Muscle of leg (tissue), 11 donors: ENCODE results near the gene ZSWIM9. TPM values are rescaled to one million over a fixed set of nuclear protein-coding genes. Genes with fewer than 3 reads are reported as not detected.
"Not testable (repeated sequence)": the region's sequence is repeated elsewhere in the genome, so short reads cannot be mapped to it uniquely, and the experiment has no call there.

ENCODE experiments used
- DNase-seq: peaks from one replicate; pipeline ENCODE4 v3.0.0; 2013
- H3K27ac ChIP-seq: one replicate; pipeline ENCODE4 v1.5.1; 2013; ENCODE audit warnings: mild to moderate bottlenecking, low read length, control low read depth
- H3K27me3 ChIP-seq: one replicate; pipeline ENCODE4 v1.6.1; 2013; ENCODE audit warnings: low read length; ENCODE audit not compliant: control insufficient read depth, insufficient read depth
- H3K36me3 ChIP-seq: one replicate; pipeline ENCODE4 v1.6.1; 2013; ENCODE audit warnings: low read length; ENCODE audit not compliant: control insufficient read depth, insufficient read depth
- H3K4me1 ChIP-seq: one replicate; pipeline ENCODE4 v1.6.1; 2013; ENCODE audit warnings: low read length; ENCODE audit not compliant: control insufficient read depth, insufficient read depth
- H3K4me3 ChIP-seq: one replicate; pipeline ENCODE4 v1.5.1; 2013; ENCODE audit warnings: low read length, control low read depth
- H3K9me3 ChIP-seq: replicated peaks from 2 replicates; pipeline ENCODE4 v1.6.1; 2013; ENCODE audit warnings: low read depth, low read length; ENCODE audit not compliant: control insufficient read depth
- WGBS: methylation state at CpG from one replicate; pipeline ENCODE4 v1.1.5; 2013; ENCODE audit warnings: missing lambda C conversion rate; ENCODE audit not compliant: insufficient coverage; 5-methylcytosine and 5-hydroxymethylcytosine counted together
- polyA plus RNA-seq, 8 donors: library from polyadenylated mRNA; unstranded; fragments of 120-200 nt; gene quantifications; one replicate each; pipeline versions ENCODE4 v1.2.1 to v1.2.3, GENCODE V29; 2013; ENCODE audit warnings: inconsistent platforms in 1 of 8, low replicate concordance in 1 of 8; ENCODE audit not compliant: insufficient read length in 8 of 8, insufficient read depth in 1 of 8
- total RNA-seq: library from RNA; stranded (reverse); fragments of 120-200 nt; gene quantifications from one replicate; pipeline ENCODE4 v1.2.4, GENCODE V29; 2013

Gene ZSWIM9
- total and polyA plus RNA-seq, 9 donors = 1.0 to 8.7 (median 7.4) TPM

DNA sequence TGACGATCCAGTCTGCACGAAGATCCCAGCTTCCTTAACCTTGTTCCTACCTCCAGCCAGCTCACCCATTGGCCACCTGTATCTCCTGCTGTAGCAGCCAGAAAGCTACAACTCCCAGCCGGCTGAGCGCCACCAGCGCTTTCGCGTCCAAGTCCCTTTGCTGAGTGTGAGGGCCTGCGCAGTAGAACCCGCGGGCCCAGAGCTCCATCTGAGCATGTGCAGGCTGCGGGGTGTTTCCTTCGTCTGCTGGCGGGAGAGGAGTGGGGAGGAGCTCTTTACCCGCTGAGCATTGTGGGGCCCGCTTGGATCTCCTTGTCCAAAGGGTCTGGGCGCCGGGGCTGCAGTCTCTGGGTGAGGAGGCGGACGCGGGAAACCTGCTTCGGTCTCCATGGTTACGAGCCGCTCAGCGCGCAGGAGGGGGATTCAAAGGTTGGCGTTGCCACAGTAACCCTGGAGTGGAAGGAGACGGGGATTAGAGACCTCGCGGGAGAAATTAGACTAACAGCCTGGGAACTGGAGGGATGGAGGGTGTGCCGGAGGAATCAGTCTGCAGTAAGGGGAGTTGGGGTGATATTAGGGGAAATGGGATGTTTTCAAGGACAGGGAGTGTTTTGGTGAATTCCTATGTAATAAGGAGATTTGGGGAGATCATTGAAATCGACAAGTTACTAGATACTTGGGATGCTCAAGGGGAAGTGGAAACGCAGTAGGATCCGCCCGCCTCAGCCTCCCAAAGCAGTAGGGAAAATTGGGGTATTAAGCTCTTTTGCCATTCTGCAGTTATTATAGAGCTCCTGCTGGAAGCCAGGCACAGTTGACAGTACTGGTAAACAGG is 33.5 kb downstream of the ZSWIM9 start:
- peak overlapping the region; percentile 76 for H3K4me3 ChIP-seq
- no peaks in the 10 kb centered on the region for H3K27me3 ChIP-seq
- H3K27ac ChIP-seq = peak overlapping the region; percentile 84
- peaks cover 9% of the 10 kb centered on the region for H3K4me1 ChIP-seq
- H3K36me3 ChIP-seq = no peaks in the 10 kb centered on the region
- 2% methylated on average over 34 of the region's 34 CpGs for WGBS
- no peaks in the 10 kb centered on the region for H3K9me3 ChIP-seq
- peak; percentile 98 for DNase-seq

DNA sequence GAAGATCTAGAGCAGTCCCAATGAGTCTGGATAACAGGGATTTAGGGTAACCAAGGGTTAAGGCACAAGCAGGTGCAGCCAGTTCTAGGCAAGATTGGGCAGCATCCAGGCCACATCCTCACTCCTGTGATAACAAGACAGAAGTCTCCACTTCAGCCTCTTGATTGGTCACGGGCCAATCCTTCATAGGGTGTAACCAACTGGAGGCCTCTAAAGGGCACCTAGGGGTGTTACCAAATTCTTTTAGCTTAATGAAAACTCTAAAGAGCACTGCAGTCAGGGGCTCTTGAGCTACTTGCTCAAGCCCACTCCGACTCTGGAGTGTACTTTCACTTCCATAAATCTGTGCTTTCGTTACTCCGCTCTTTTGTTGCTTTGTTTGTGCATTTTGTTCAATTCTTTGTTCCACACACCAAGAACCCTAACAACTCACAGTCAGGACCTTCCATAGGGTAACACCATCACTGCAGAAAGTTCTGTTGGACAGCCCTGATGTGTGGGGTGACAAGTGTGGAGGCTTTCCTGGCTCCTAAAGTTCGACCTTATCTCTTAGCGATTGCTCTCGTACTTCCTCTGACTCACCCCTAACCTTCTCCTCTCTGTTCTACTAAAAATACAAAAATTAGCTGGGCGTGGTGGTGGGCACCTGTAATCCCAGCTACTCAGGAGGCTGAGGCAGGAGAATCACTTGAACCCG is 36.1 kb downstream of the ZSWIM9 start:
- Histone ChIP-seq H3K4me1 (peaks cover 9% of the 10 kb centered on the region), H3K27me3 (no peaks in the 10 kb centered on the region), H3K36me3 (peaks cover 2% of the 10 kb centered on the region), H3K4me3 (no peak overlapping the region), H3K9me3 (no peaks in the 10 kb centered on the region), H3K27ac (no peak overlapping the region)
- WGBS = 100% methylated on average over 1 of the region's 9 CpGs
- no peak for DNase-seq

DNA sequence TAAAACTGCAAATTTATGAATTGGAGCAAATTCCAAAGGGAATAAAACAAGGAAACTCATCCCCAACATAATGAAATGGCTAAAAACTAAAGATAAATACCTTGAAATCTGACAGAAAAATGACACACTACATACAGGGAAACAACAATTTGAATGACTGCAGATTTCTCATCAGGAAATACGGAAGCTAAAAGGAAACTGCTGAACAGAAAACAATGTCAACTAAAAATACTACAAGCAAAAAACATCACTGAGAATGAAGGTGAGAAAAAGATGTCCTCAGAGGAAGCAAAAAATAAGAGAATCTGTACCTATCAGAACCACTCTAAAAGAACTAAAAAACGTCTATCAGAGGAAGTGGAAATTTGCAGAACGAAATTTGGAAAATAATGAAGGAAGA is 39.5 kb downstream of the ZSWIM9 start:
- Histone ChIP-seq H3K9me3 (no peaks in the 10 kb centered on the region), H3K4me3 (no peak overlapping the region), H3K27me3 (no peaks in the 10 kb centered on the region), H3K4me1 (no peaks in the 10 kb centered on the region), H3K36me3 (peaks cover 12% of the 10 kb centered on the region), H3K27ac (no peak overlapping the region)
- no peak for DNase-seq
- no CpG with 5 or more reads among the region's 3 CpGs for WGBS

DNA sequence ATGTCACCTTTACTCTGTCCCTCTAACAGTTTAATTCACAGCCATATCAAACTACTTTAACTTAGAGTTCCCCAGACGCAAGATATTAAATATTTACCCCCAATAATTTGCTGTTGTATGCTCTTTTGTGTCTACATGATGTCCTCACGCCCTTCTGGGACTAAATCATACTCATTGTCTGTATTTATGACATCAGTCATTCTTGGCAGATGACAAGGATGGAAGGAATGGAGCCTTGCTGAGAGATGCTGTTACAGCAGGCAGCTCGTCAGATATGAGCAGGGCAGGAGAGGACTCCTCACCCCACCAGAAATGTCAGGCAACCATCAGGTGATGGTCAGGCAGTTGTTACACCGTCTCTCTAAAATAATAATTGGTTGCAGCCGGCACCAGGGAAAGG is 43.5 kb downstream of the ZSWIM9 start:
- WGBS = 90% methylated on average over 2 of the region's 5 CpGs
- H3K36me3 ChIP-seq = peaks cover 28% of the 10 kb centered on the region
- H3K4me1 ChIP-seq = no peaks in the 10 kb centered on the region
- H3K9me3 ChIP-seq = no peaks in the 10 kb centered on the region
- H3K27ac ChIP-seq = no peak overlapping the region
- no peak for DNase-seq
- H3K4me3 ChIP-seq = no peak overlapping the region
- no peaks in the 10 kb centered on the region for H3K27me3 ChIP-seq

DNA sequence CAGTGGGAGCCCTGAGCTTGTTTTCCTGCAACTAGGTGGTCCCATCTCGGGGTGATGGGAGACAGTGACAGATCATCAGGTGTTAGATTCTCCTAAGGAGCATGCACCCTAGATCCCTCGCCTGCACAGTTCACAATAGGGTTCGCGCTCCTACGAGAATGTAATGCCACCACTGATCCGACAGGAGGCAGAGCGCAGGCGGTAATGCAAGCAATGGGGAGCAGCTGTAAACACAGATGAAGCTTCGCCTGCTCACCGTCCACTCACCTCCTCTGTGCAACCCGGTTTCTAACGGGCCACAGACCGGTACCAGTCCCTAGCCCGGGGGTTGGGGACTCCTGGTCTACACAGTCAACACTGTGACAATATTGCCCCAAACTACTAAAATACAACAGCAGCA is 46.5 kb downstream of the ZSWIM9 start:
- Histone ChIP-seq H3K9me3 (no peaks in the 10 kb centered on the region), H3K36me3 (peaks cover 32% of the 10 kb centered on the region), H3K4me3 (no peak overlapping the region), H3K27ac (no peak overlapping the region), H3K4me1 (no peaks in the 10 kb centered on the region), H3K27me3 (no peaks in the 10 kb centered on the region)
- WGBS = 84% methylated on average over 14 of the region's 14 CpGs
- DNase-seq = no peak

DNA sequence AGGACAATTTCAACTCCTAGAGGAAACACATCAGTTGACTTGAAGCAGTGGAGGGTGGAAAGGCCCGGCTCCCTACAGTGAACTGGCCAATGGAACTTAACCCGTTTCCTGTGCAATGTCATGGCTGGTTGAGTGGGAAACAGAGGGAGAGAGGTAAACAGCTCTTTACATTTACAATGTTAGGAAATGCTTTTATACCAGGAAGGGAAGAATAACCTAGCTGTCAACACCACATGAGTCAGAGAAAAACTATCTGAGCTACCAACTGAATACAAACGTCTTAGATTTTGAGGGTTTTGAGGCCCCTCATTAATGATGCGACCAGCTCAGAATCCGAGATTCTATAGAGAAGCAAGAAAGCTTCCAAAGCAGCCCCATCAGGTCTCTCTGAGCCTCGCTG is 48.5 kb downstream of the ZSWIM9 start:
- H3K36me3 ChIP-seq = peaks cover 27% of the 10 kb centered on the region
- H3K4me3 ChIP-seq = no peak overlapping the region
- DNase-seq = no peak
- no peaks in the 10 kb centered on the region for H3K4me1 ChIP-seq
- WGBS = 85% methylated on average over 4 of the region's 6 CpGs
- no peak overlapping the region for H3K27ac ChIP-seq
- H3K9me3 ChIP-seq = no peaks in the 10 kb centered on the region
- no peaks in the 10 kb centered on the region for H3K27me3 ChIP-seq

DNA sequence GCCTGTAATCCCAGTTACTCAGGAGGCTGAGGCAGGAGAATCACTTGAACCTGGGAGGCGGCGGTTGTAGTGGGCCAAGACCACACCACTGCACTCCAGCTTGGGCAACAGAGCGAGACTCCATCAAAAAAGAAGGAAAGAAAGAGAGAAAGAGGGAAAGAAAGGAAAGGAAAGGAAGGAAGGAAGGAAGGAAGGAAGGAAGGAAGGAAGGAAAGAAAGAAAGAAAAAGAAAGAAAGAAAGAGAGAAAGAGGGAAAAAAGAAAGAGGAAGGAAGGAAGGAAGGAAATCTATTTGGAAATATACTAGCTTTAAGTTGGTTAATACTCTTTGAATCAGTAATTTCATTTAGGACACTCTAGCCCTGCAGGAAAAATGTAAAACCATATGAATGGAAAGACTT is 50.3 kb downstream of the ZSWIM9 start:
- not testable (repeated sequence) for DNase-seq, H3K4me1 ChIP-seq, H3K27ac ChIP-seq, H3K4me3 ChIP-seq, H3K27me3 ChIP-seq, H3K9me3 ChIP-seq
- no CpG with 5 or more reads among the region's 3 CpGs for WGBS
- peaks cover 23% of the 10 kb centered on the region for H3K36me3 ChIP-seq

DNA sequence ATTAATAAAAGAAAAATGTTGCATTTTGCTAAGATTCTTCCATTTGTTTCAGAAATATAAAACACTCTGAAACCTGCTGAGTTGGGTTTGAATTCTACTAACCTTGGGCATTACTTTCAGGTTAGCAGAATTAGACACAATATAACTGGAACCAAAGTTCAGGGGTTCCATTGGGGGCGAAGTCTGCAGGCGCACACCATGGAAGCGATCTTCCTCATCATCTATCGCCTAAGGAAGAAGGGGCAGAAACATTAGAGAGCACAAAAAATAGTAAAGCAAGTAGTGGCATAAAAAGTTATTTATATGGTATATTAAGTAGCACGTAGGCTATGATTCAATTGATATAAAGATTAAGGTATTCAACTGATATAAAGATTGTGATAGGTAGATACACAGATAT is 51.1 kb downstream of the ZSWIM9 start:
- H3K36me3 ChIP-seq = peaks cover 20% of the 10 kb centered on the region
- WGBS = no CpG with 5 or more reads among the region's 5 CpGs

DNA sequence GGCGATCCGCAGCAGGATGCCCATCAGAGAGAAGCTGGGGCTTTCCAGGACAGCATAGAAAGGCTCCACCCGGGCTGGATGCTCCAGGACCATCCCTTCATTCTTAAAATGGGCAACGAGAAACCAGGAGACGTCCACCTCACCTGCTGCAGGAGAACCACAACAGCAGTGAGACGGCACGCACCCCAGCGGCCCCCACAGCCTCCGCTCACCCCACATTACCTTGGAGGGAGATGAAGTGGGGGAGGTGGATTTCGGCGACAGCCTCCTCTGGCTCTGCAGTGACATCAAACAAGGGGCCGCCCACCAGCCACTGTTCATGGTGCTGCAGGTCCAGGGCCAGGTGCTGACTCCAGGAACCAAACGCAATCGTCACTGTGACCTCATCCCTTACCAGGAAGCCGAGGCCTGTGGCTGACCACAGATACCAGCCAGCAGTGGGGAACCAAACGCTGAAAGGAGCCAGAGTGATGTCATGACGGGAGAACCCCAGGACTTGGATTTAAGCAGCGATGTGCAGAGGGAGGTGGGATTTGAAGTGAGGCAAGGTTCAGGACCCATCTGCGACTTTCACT is 60.2 kb downstream of the ZSWIM9 start:
- DNase-seq = no peak
- 86% methylated on average over 5 of the region's 19 CpGs for WGBS
- H3K4me3 ChIP-seq = no peak overlapping the region
- H3K4me1 ChIP-seq = no peaks in the 10 kb centered on the region
- no peaks in the 10 kb centered on the region for H3K9me3 ChIP-seq
- H3K36me3 ChIP-seq = peaks cover 57% of the 10 kb centered on the region
- H3K27ac ChIP-seq = no peak overlapping the region
- no peaks in the 10 kb centered on the region for H3K27me3 ChIP-seq

More for the DNA sequence above, 51.1 kb downstream of the ZSWIM9 start:
- Histone ChIP-seq H3K4me3 (no peak overlapping the region), H3K27me3 (no peaks in the 10 kb centered on the region), H3K27ac (no peak overlapping the region), H3K4me1 (no peaks in the 10 kb centered on the region), H3K9me3 (no peaks in the 10 kb centered on the region)
- DNase-seq = no peak

DNA sequence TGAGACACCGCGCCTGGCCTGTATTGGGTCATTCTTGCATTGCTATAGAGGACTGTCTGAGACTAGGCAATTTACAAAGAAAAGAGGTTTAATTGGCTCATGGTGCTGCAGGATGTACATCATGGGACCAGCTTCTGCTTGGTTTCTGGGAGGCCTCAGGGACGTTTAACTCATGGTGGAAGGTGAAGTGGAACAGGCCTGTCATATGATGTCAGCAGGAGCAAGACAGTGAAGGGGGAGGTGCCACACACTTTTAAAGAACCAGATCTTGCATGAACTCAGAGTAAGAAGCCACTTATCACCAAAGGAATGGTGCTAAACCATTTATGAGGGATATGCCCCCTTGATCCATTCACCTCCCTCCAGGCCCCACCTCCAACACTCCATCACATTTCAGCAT is 66.6 kb downstream of the ZSWIM9 start:
- no CpG with 5 or more reads among the region's 3 CpGs for WGBS
- Histone ChIP-seq H3K36me3 (peaks cover 40% of the 10 kb centered on the region), H3K4me1 (no peaks in the 10 kb centered on the region), H3K27me3 (no peaks in the 10 kb centered on the region), H3K9me3 (no peaks in the 10 kb centered on the region), H3K27ac (no peak overlapping the region), H3K4me3 (no peak overlapping the region)
- no peak for DNase-seq
